HepG2 (cell line): ENCODE data around the gene PLEKHG5. TPM values are rescaled to one million over a fixed set of nuclear protein-coding genes. Genes with fewer than 3 reads are reported as not detected.

Source experiments
- ATAC-seq: fragments of 200-7000 bp; cut with Tn5 transposase; 3 replicates; pipeline ENCODE4 v1.9.1; 2020; ENCODE audit warnings: mild to moderate bottlenecking, moderate library complexity
- BruUV-seq: library from RNA; stranded (reverse); fragments of 400-500 nt; replicated peaks from 2 replicates; lab custom pipeline; 2021; lab: Mats Ljungman, UMichigan
- CTCF ChIA-PET: fragments of 300-600 bp; formaldehyde crosslinking; extraction: SDS; loops from one replicate; lab custom pipeline; 2021; ENCODE audit warnings: low total read pairs, inconsistent platforms, low intra/inter-chr PET ratio; lab: Yijun Ruan, JAX
- POLR2A ChIA-PET: fragments of 350-600 bp; sonication (Branson Sonifier 250); formaldehyde crosslinking; loops from one replicate; lab custom pipeline; 2020; ENCODE audit warnings: antibody characterized with exemption, inconsistent platforms; lab: Yijun Ruan, JAX
- DNase-seq: peaks from one replicate; pipeline ENCODE4 v3.0.0-alpha.2; 2015; ENCODE audit warnings: low spot score
- FAIRE-seq: peaks from 3 replicates; lab custom pipeline; 2011; peaks lifted over from hg19 to GRCh38; lab: Jason Lieb, UNC
- H2AFZ ChIP-seq: one replicate; pipeline ENCODE4 v1.6.1; 2011; ENCODE audit warnings: low read length, inconsistent platforms
- H3K27ac ChIP-seq: fragments of 300-600 bp; 3 replicates; pipeline ENCODE4 v1.8.0; 2011; ENCODE audit warnings: mixed run types, mild to moderate bottlenecking, mixed read lengths, low read length, inconsistent platforms; ENCODE audit not compliant: insufficient read depth; ENCODE audit errors: extremely low read length
- H3K27me3 ChIP-seq, 2 experiments: fragments of 200-600 bp in 1 of 2; 2 replicates in 1 of 2; 3 replicates in 1 of 2; pipeline versions ENCODE4 v1.6.0 to v1.8.0; 2011; ENCODE audit warnings: low read length in 2 of 2, mild to moderate bottlenecking in 2 of 2, moderate library complexity in 2 of 2, inconsistent platforms in 1 of 2; ENCODE audit not compliant: insufficient read depth in 2 of 2, control insufficient read depth in 1 of 2
- H3K36me3 ChIP-seq, 2 experiments: fragments of 200-600 bp in 1 of 2; replicated peaks in 1 of 2; 2 replicates in 1 of 2; 3 replicates in 1 of 2; pipeline versions ENCODE4 v1.5.1 to v1.8.0; 2011; ENCODE audit warnings: low read length in 2 of 2, inconsistent platforms in 1 of 2; ENCODE audit not compliant: insufficient read depth in 2 of 2, control insufficient read depth in 1 of 2
- H3K4me1 ChIP-seq: 2 replicates; pipeline ENCODE4 v1.5.1; 2012; ENCODE audit warnings: low read length, inconsistent platforms; ENCODE audit not compliant: insufficient read depth
- H3K4me2 ChIP-seq: 2 replicates; pipeline ENCODE4 v1.6.0; 2011; ENCODE audit warnings: low read depth, low read length, inconsistent platforms
- H3K4me3 ChIP-seq, 3 experiments: fragments of 200-600 bp in 1 of 3; sonication (generic), shearing (Covaris generic) in 1 of 3; replicated peaks in 1 of 3; 2 replicates each; pipeline ENCODE4 v1.5.1; 2011 to 2016; ENCODE audit warnings: low read length in 3 of 3, inconsistent platforms in 2 of 3, low read depth in 2 of 3, mild to moderate bottlenecking in 2 of 3, control low read depth in 1 of 3, mixed read lengths in 1 of 3; ENCODE audit not compliant: insufficient read depth in 1 of 3
- H3K79me2 ChIP-seq: one replicate; pipeline ENCODE4 v1.6.1; 2011; ENCODE audit warnings: low read length, inconsistent platforms; ENCODE audit not compliant: insufficient read depth
- H3K9ac ChIP-seq: 2 replicates; pipeline ENCODE4 v1.6.0; 2011; ENCODE audit warnings: mild to moderate bottlenecking, low read depth, low read length, inconsistent platforms; ENCODE audit not compliant: insufficient read depth
- H3K9me3 ChIP-seq: 2 replicates; pipeline ENCODE4 v1.5.1; 2012; ENCODE audit warnings: mild to moderate bottlenecking, low read length
- H4K20me1 ChIP-seq: 2 replicates; pipeline ENCODE4 v1.6.0; 2011; ENCODE audit warnings: inconsistent platforms, mild to moderate bottlenecking, low read length, moderate library complexity; ENCODE audit not compliant: insufficient read depth
- BCLAF1 ChIP-seq: fragments of 450-650 bp; IDR thresholded peaks from 2 replicates; pipeline ENCODE4 v1.6.1; 2017; ENCODE audit warnings: mild to moderate bottlenecking
- ETV5 ChIP-seq: IDR thresholded peaks from 2 replicates; pipeline ENCODE4 v1.6.1; 2018; ENCODE audit warnings: missing biosample characterization, missing genetic modification reagents, inconsistent platforms, borderline replicate concordance
- GMEB2 ChIP-seq: IDR thresholded peaks from 2 replicates; pipeline ENCODE4 v1.6.1; 2016; ENCODE audit warnings: missing biosample characterization, missing genetic modification reagents, low read depth
- GTF2F1 ChIP-seq: fragments of 150-350 bp; IDR thresholded peaks from 2 replicates; pipeline ENCODE4 v1.6.1; 2014; ENCODE audit warnings: low read length
- PATZ1 ChIP-seq: sonication (generic); formaldehyde crosslinking; IDR thresholded peaks from 2 replicates; pipeline ENCODE4 v1.4.0; 2020; ENCODE audit warnings: missing genetic modification reagents
- POLR2A ChIP-seq, 2 experiments: IDR thresholded peaks; 2 replicates each; pipeline ENCODE4 v1.6.1; 2011; ENCODE audit warnings: low read depth in 2 of 2, low read length in 2 of 2, mild to moderate bottlenecking in 1 of 2, moderate library complexity in 1 of 2; ENCODE audit not compliant: insufficient read depth in 1 of 2
- PRMT3 ChIP-seq: sonication (generic); formaldehyde crosslinking; IDR thresholded peaks from 2 replicates; pipeline ENCODE4 v1.8.1; 2022; ENCODE audit warnings: low read depth, mild to moderate bottlenecking, moderate library complexity, missing genetic modification reagents, borderline replicate concordance
- RAD21 ChIP-seq: fragments of 450-650 bp; formaldehyde crosslinking; IDR thresholded peaks from 2 replicates; pipeline ENCODE4 v1.5.0; 2020; ENCODE audit warnings: mild to moderate bottlenecking
- STAG1 ChIP-seq: sonication (generic); formaldehyde crosslinking; IDR thresholded peaks from 2 replicates; pipeline ENCODE4 v1.4.0; 2020; ENCODE audit warnings: missing genetic modification reagents
- ZNF350 ChIP-seq: sonication (generic); formaldehyde crosslinking; IDR thresholded peaks from 2 replicates; pipeline ENCODE4 v1.4.0; 2020; ENCODE audit warnings: mild to moderate bottlenecking, low read depth, missing genetic modification reagents, borderline replicate concordance
- ZNF367 ChIP-seq: sonication (generic); formaldehyde crosslinking; IDR thresholded peaks from 2 replicates; pipeline ENCODE4 v1.4.0; 2020; ENCODE audit warnings: missing genetic modification reagents, borderline replicate concordance
- WGBS: methylation state at CpG from one replicate; pipeline ENCODE4 v1.1.6; 2017; ENCODE audit warnings: low lambda C conversion rate; 5-methylcytosine and 5-hydroxymethylcytosine counted together
- in situ Hi-C: cut with HindIII; loops from 2 replicates; pipeline ENCODE4 v1.10.0; 2017; ENCODE audit warnings: low pct_unique_long_range_greater_than_20kb; ENCODE audit not compliant: extremely low pct_ligation_motif_present
- intact Hi-C: fragments of 100-400 bp; cut with micrococcal nuclease; formaldehyde crosslinking; loops from one replicate; pipeline ENCODE4 v1.10.0; 2022; ENCODE audit not compliant: unreplicated experiment
- polyA plus RNA-seq, 8 experiments: library from polyadenylated mRNA; depleted of rRNA in 3 of 8; stranded (reverse) in 7 of 8; unstranded in 1 of 8; fragments of >200 nt; fragmentation: Illumina TruSeq in 4 of 8; extraction: Trizol in 4 of 8; gene quantifications; 2 replicates each; pipeline versions ENCODE4 v1.2.1 to v1.2.3, GENCODE V29; 2011 to 2016; ENCODE audit warnings: low read depth in 4 of 8, missing spikeins in 1 of 8, mixed read lengths in 1 of 8; ENCODE audit not compliant: insufficient read depth in 1 of 8
- total RNA-seq, 5 experiments: library from RNA; depleted of rRNA; stranded (reverse); fragments of >200 nt; fragmentation: Illumina TruSeq; extraction: Trizol; gene quantifications; 2 replicates each; pipeline ENCODE4 v1.2.3, GENCODE V29; 2016; ENCODE audit warnings: low read depth in 1 of 5
- TF ChIP-seq, protein P1 (sequence below): sonication (generic); formaldehyde crosslinking; IDR thresholded peaks from 2 replicates; pipeline ENCODE4 v1.9.0; 2021; ENCODE audit warnings: missing genetic modification reagents, borderline replicate concordance
- TF ChIP-seq, protein P2 (sequence below): sonication (generic); formaldehyde crosslinking; IDR thresholded peaks from 2 replicates; pipeline ENCODE4 v1.4.0; 2020; ENCODE audit warnings: mild to moderate bottlenecking, missing genetic modification reagents
- TF ChIP-seq, protein P3 (sequence below): IDR thresholded peaks from 2 replicates; pipeline ENCODE4 v1.6.1; 2016; ENCODE audit warnings: missing compliant biosample characterization, missing genetic modification reagents, borderline replicate concordance

PLEKHG5 gene
- total and polyA plus RNA-seq, 2 of the 13 experiments (the other 11 are each of a cell fraction or from before 2014, with no cell fraction given) = 1.9 to 3.5 TPM

DNA sequence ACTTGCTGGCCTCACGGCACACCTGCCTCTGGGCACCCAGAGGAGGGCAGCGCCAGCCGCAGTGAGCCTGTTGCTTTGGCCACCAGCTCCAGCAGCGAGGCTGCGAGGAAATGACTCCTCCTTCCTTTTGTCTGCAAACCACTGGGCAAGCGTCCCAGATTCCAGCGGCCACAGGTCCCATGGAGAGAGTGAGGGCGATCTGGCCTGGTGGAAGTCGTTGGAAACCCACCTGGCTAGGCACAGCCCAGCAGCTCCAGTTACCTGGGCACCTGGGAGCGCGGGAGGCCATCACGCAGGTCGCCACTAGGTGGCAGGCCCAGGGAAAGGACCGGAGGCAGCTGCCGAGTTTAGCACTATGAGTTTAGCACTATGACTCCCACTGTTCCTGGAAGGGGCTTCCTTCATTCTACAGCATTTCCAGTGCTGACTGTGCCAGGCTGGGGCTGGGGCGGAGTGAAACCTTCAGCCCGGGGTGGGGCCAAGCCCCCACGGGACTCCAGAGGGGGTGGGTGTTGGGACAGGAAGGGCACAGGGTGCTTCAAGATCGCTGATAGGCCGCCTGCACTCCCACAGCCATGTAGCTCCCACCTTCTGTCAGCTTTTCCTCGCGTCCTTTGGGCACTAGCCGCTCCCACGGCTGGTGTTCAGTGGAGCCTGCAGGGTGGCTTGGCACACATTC is 68.0 kb downstream of the PLEKHG5 start:
- intact Hi-C loops = no loop called here
- no peaks in the 10 kb centered on the region; the same call in 1 of the 2 replicates for H4K20me1 ChIP-seq
- no peak overlapping the region for H3K27ac ChIP-seq
- DNase-seq (no peak), ATAC-seq (peak; percentile 75), FAIRE-seq (peak; percentile 44)
- in situ Hi-C loops = no loop called here
- CTCF ChIA-PET = interaction anchor here (1.6 kb wide), 1 partner anchor 14 kb away, joined by 12 read pairs; no protein-coding TSS in a partner anchor
- no peaks in the 10 kb centered on the region for H3K36me3 ChIP-seq
- H3K79me2 ChIP-seq = no peaks in the 10 kb centered on the region
- peaks cover 41 to 90% of the 10 kb centered on the region in 2 experiments for H3K27me3 ChIP-seq
- H3K4me2 ChIP-seq = peak overlapping the region; percentile 52
- 13% methylated on average over 6 of the region's 24 CpGs for WGBS
- H3K9ac ChIP-seq = no peak overlapping the region
- H3K4me3 ChIP-seq = peak overlapping the region in 1 of 3 experiments; percentile 46; a peak in 1 of 6 replicates
- POLR2A ChIA-PET = interaction anchor here (0.7 to 1.7 kb wide), 6 partner anchors 9 to 181 kb away, joined by 3 to 4 read pairs (median 3); no protein-coding TSS in a partner anchor
- no peak overlapping the region for H2AFZ ChIP-seq
- BruUV-seq = no TSS peak
- no peaks in the 10 kb centered on the region for H3K9me3 ChIP-seq
- peaks cover 43% of the 10 kb centered on the region for H3K4me1 ChIP-seq
- TF ChIP-seq PRMT3 (CRISPR knock-in tag) (no peak), PATZ1 (CRISPR knock-in tag) (0 out of 2 replicates have a peak, but pooled peaks have one; percentile 20), POLR2A (IDR thresholded peaks at IDR 0.05; ENCODE audit: insufficient read depth in 1 of 2, low read depth in 2 of 2, low read length in 2 of 2) (no peak), GTF2F1 (no peak), ZNF350 (no peak), ZNF367 (CRISPR knock-in tag) (no peak), ETV5 (CRISPR knock-in tag) (peak; percentile 28; the same call in 1 of the 2 replicates), STAG1 (CRISPR knock-in tag) (peak; percentile 58), GMEB2 (no peak), RAD21 (CRISPR knock-in tag) (peak; percentile 63), BCLAF1 (no peak)
- TF ChIP-seq, protein P1, sequence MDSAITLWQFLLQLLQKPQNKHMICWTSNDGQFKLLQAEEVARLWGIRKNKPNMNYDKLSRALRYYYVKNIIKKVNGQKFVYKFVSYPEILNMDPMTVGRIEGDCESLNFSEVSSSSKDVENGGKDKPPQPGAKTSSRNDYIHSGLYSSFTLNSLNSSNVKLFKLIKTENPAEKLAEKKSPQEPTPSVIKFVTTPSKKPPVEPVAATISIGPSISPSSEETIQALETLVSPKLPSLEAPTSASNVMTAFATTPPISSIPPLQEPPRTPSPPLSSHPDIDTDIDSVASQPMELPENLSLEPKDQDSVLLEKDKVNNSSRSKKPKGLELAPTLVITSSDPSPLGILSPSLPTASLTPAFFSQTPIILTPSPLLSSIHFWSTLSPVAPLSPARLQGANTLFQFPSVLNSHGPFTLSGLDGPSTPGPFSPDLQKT (CRISPR knock-in tag) = no peak
- TF ChIP-seq, protein P2, sequence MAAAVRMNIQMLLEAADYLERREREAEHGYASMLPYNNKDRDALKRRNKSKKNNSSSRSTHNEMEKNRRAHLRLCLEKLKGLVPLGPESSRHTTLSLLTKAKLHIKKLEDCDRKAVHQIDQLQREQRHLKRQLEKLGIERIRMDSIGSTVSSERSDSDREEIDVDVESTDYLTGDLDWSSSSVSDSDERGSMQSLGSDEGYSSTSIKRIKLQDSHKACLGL = no peak
- TF ChIP-seq, protein P3, sequence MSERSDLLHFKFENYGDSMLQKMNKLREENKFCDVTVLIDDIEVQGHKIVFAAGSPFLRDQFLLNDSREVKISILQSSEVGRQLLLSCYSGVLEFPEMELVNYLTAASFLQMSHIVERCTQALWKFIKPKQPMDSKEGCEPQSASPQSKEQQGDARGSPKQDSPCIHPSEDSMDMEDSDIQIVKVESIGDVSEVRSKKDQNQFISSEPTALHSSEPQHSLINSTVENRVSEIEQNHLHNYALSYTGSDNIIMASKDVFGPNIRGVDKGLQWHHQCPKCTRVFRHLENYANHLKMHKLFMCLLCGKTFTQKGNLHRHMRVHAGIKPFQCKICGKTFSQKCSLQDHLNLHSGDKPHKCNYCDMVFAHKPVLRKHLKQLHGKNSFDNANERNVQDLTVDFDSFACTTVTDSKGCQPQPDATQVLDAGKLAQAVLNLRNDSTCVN (CRISPR knock-in tag) = no peak
